Measurements from ENCODE around the gene SCARB1. TPM values are rescaled to one million over a fixed set of nuclear protein-coding genes. Genes with fewer than 3 reads are reported as not detected.
A peak's percentile ranks its signal among the peaks of the same experiment; 100 is the strongest.

The SCARB1 gene
- total and polyA plus RNA-seq, 2 of the 13 experiments (the other 11 are each of a cell fraction or from before 2014, with no cell fraction given): 63.4 to 160 TPM

DNA sequence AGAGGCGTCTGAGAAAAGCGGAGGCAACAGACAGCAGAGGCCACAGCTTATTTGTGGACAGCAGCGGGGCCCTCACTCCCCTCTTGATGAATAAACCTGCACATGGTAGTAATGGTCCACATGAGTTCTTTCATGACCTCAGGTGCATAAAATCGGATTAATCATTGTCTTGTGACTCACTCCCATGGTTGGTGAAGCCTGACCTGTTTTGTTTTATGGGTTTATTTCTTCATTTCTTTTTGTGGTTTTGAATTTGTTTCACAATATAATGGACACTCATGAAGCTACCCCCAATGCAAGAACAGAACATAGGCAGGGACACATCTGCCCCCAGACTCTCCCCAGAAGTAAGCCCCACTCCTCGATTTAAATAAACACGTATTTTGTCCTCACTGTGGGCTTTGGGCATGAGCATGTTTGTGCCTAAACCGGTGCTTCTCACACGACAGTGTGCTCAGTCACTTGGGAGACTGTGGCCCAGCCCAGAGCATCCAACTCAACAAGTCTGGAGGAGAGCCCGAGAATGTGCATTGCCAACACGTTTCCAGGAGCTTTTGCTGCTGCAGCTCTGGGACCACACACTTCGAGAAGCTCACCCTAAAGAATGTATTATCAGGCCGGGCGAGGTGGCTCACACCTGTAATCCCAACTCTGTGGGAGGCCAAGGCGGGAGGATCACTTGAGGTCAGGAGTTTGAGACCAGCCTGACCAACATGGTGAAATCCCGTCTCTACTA lies 116.1 kb downstream of the SCARB1 start:
- peaks cover 61% of the 10 kb centered on the region for H3K4me1 ChIP-seq (ENCODE audit: insufficient read depth, low read length)
- peaks cover 0 to 20% of the 10 kb centered on the region in 2 experiments; a peak in 1 of 5 replicates for H3K27me3 ChIP-seq (ENCODE audit: control insufficient read depth in 1 of 2, insufficient read depth in 2 of 2, low read length in 2 of 2)
- ChIA-PET POLR2A (no interaction called here), CTCF (ENCODE audit: low intra/inter-chr PET ratio, low total read pairs) (no interaction called here)
- TF ChIP-seq SMAD1 (CRISPR knock-in tag; IDR thresholded peaks at IDR 0.05; ENCODE audit: borderline replicate concordance, low read depth): no peak
- TF ChIP-seq RBAK (CRISPR knock-in tag; IDR thresholded peaks at IDR 0.05): no peak
- no peak for TF ChIP-seq ETV5 (CRISPR knock-in tag; IDR thresholded peaks at IDR 0.05; ENCODE audit: borderline replicate concordance)
- no peak for TF ChIP-seq SRF (IDR thresholded peaks at IDR 0.05; ENCODE audit: low read depth, low read length)
- H2AFZ ChIP-seq (ENCODE audit: low read length): no peak overlapping the region
- intact Hi-C loops (cut with micrococcal nuclease; ENCODE audit: unreplicated experiment): no loop called here
- no peak overlapping the region for H3K9ac ChIP-seq (ENCODE audit: insufficient read depth, low read depth, low read length)
- FAIRE-seq (no peak), DNase-seq (ENCODE audit: low spot score) (peak; percentile 65), ATAC-seq (no peak)
- no peak overlapping the region for H3K27ac ChIP-seq (ENCODE audit: extremely low read length, insufficient read depth, low read length)
- H3K9me3 ChIP-seq (ENCODE audit: low read length): no peaks in the 10 kb centered on the region
- H3K4me2 ChIP-seq (ENCODE audit: low read depth, low read length): no peak overlapping the region
- no TSS peak for BruUV-seq (replicated peaks)
- 40% methylated on average over 13 of the region's 15 CpGs for WGBS (ENCODE audit: low lambda C conversion rate)
- in situ Hi-C loops (cut with HindIII; ENCODE audit: extremely low pct_ligation_motif_present, low pct_unique_long_range_greater_than_20kb): no loop called here
- H3K79me2 ChIP-seq (ENCODE audit: insufficient read depth, low read length): no peaks in the 10 kb centered on the region
- H3K36me3 ChIP-seq (replicated peaks in 1 of 2; ENCODE audit: control insufficient read depth in 1 of 2, insufficient read depth in 2 of 2, low read length in 2 of 2): no peaks in the 10 kb centered on the region
- H4K20me1 ChIP-seq (ENCODE audit: insufficient read depth, low read length): no peaks in the 10 kb centered on the region
- H3K4me3 ChIP-seq (replicated peaks in 1 of 3; ENCODE audit: insufficient read depth in 1 of 3, low read depth in 2 of 3, low read length in 3 of 3): no peak overlapping the region

DNA sequence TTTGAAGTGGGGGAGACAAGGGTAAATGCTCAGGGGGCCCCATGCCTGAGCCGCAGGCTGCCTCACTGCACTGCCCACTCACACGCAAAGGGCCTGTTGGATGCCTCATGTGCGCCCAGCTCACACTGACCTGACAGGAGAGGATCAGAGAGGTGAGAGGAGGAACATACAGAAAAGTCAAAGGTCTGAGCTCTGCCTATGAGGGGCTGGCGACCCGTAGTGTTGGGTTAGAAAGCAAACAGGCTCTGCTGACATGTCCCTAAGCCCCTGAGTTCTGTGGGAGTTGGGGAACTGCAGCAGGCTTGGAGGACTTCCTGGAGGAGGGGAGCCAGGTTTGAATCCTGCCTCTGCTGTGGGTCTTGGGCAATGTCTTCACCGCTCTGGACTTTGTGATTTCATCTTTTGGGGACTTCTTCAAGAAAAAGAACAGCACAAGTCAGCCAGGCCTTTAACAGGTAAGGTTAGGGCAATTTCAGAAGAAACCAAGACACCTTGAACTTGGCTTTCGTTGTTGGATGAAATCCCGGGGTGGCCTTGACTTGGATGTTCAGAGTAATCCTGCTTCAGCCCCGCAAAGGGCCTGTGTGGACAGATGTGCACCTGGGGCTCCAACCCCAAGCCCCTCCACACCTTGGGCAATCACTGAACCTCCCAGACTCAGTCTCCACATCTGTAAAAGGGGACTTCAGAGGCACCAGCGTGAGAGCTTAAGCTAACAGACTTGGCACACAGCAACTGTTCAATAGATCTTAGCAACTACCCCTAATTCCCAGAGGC lies 116.8 kb downstream of the SCARB1 start:
- 30% methylated on average over 10 of the region's 10 CpGs for WGBS (ENCODE audit: low lambda C conversion rate)
- no peaks in the 10 kb centered on the region for H3K79me2 ChIP-seq (ENCODE audit: insufficient read depth, low read length)
- BruUV-seq (replicated peaks): no TSS peak
- peaks cover 0 to 15% of the 10 kb centered on the region in 2 experiments; a peak in 1 of 5 replicates for H3K27me3 ChIP-seq (ENCODE audit: control insufficient read depth in 1 of 2, insufficient read depth in 2 of 2, low read length in 2 of 2)
- H3K4me3 ChIP-seq (replicated peaks in 1 of 3; ENCODE audit: insufficient read depth in 1 of 3, low read depth in 2 of 3, low read length in 3 of 3): 0 out of 6 replicates have a peak overlapping the region, but pooled peaks of 2 of the 3 experiments have one; percentile 13 to 56
- H3K36me3 ChIP-seq (replicated peaks in 1 of 2; ENCODE audit: control insufficient read depth in 1 of 2, insufficient read depth in 2 of 2, low read length in 2 of 2): no peaks in the 10 kb centered on the region
- H3K27ac ChIP-seq (ENCODE audit: extremely low read length, insufficient read depth, low read length): no peak overlapping the region
- POLR2A ChIA-PET: interaction anchor here (1.5 kb wide), 1 partner anchor 12 kb away, joined by 5 read pairs; no protein-coding TSS in a partner anchor
- FAIRE-seq (no peak), ATAC-seq (no peak; the same call in 2 of the 3 replicates), DNase-seq (ENCODE audit: low spot score) (no peak)
- H3K9ac ChIP-seq (ENCODE audit: insufficient read depth, low read depth, low read length): 0 out of 2 replicates have a peak overlapping the region, but pooled peaks have one; percentile 47
- H3K9me3 ChIP-seq (ENCODE audit: low read length): no peaks in the 10 kb centered on the region
- H2AFZ ChIP-seq (ENCODE audit: low read length): no peak overlapping the region
- H3K4me1 ChIP-seq (ENCODE audit: insufficient read depth, low read length): peaks cover 69% of the 10 kb centered on the region
- no peaks in the 10 kb centered on the region for H4K20me1 ChIP-seq (ENCODE audit: insufficient read depth, low read length)
- TF ChIP-seq ZNF350 (CRISPR knock-in tag; IDR thresholded peaks at IDR 0.05; ENCODE audit: borderline replicate concordance, low read depth) (0 out of 2 replicates have a peak, but pooled peaks have one; percentile 21), SRSF9 (IDR thresholded peaks at IDR 0.05; ENCODE audit: borderline replicate concordance, insufficient read depth, low read depth, low read length, poor library complexity, severe bottlenecking) (no peak), KDM1A (CRISPR knock-in tag; IDR thresholded peaks at IDR 0.05) (peak; percentile 55; the same call in 1 of the 2 replicates), ZFP36 (IDR thresholded peaks at IDR 0.05; ENCODE audit: borderline replicate concordance, low read depth, low read length, partially characterized antibody) (peak; percentile 83), ZNF629 (CRISPR knock-in tag; conservative IDR thresholded peaks at IDR 0.05) (peak; percentile 92)
- H3K4me2 ChIP-seq (ENCODE audit: low read depth, low read length): peak overlapping the region; percentile 69
- intact Hi-C loops (cut with micrococcal nuclease; ENCODE audit: unreplicated experiment) (no loop called here), in situ Hi-C loops (cut with HindIII; ENCODE audit: extremely low pct_ligation_motif_present, low pct_unique_long_range_greater_than_20kb) (no loop called here)
- CTCF ChIA-PET (ENCODE audit: low intra/inter-chr PET ratio, low total read pairs): no interaction called here
